ENCODE results near the gene HSPG2. TPM values are rescaled to one million over a fixed set of nuclear protein-coding genes. Genes with fewer than 3 reads are reported as not detected.

Gene HSPG2
- total and polyA plus RNA-seq, 2 of the 13 experiments (the other 11 are each of a cell fraction or from before 2014, with no cell fraction given): 9.1 to 13.1 TPM

GRCh38 chr1:21946836-21947587, 9.9 kb upstream of the HSPG2 start (continued):
- TF ChIP-seq DZIP1 (CRISPR knock-in tag; IDR thresholded peaks at IDR 0.05) (no peak), ZKSCAN5 (CRISPR knock-in tag; IDR thresholded peaks at IDR 0.05) (no peak), ZNF891 (CRISPR knock-in tag; IDR thresholded peaks at IDR 0.05) (no peak), ZNF670 (CRISPR knock-in tag; IDR thresholded peaks at IDR 0.05; ENCODE audit: borderline replicate concordance) (peak; percentile 77; the same call in 1 of the 2 replicates), HNF4G (IDR thresholded peaks at IDR 0.05; ENCODE audit: borderline replicate concordance, low read depth, low read length) (no peak), HNF4G (CRISPR knock-in tag; IDR thresholded peaks at IDR 0.05; ENCODE audit: borderline replicate concordance, low read depth) (peak; percentile 79; the same call in 1 of the 2 replicates), HNRNPL (IDR thresholded peaks at IDR 0.05; ENCODE audit: low read depth, low read length) (no peak), MTA1 (CRISPR knock-in tag; IDR thresholded peaks at IDR 0.05; ENCODE audit: borderline replicate concordance) (peak; percentile 71; the same call in 1 of the 2 replicates), MED1 (CRISPR knock-in tag; IDR thresholded peaks at IDR 0.05) (peak; percentile 86), TEAD3 (CRISPR knock-in tag; optimal IDR thresholded peaks at IDR 0.05; ENCODE audit: borderline replicate concordance) (peak; percentile 67), NPAS2 (CRISPR knock-in tag; IDR thresholded peaks at IDR 0.05; ENCODE audit: borderline replicate concordance) (no peak), KLF16 (CRISPR knock-in tag; IDR thresholded peaks at IDR 0.05) (no peak; a peak in 1 of 4 replicates), ZBTB2 (CRISPR knock-in tag; IDR thresholded peaks at IDR 0.05; ENCODE audit: low read depth) (no peak), KIAA2018 (CRISPR knock-in tag; IDR thresholded peaks at IDR 0.05; ENCODE audit: borderline replicate concordance) (no peak), ELF1 (CRISPR knock-in tag; IDR thresholded peaks at IDR 0.05) (peak; percentile 87), GABPB1 (CRISPR knock-in tag; IDR thresholded peaks at IDR 0.05) (peak; percentile 81), TSC22D2 (CRISPR knock-in tag; IDR thresholded peaks at IDR 0.05; ENCODE audit: borderline replicate concordance) (no peak)
